GM21786 (cell line): Measurements from ENCODE around the gene FHIT.

Source experiments
- ATAC-seq: cut with Tn5 transposase; IDR thresholded peaks from one replicate; pipeline ENCODE4 v1.9.1; 2021; ENCODE audit not compliant: unreplicated experiment

The FHIT gene

GRCh38 chr3:60045686-60046085 lies 1205.6 kb downstream of the FHIT start:
- ATAC-seq: no peak

GRCh38 chr3:60036803-60037202 lies 1214.4 kb downstream of the FHIT start:
- no peak for ATAC-seq

- no peak for ATAC-seq
Measured at GRCh38 chr3:60033901-60034453, 1217.3 kb downstream of the FHIT start.

DNA sequence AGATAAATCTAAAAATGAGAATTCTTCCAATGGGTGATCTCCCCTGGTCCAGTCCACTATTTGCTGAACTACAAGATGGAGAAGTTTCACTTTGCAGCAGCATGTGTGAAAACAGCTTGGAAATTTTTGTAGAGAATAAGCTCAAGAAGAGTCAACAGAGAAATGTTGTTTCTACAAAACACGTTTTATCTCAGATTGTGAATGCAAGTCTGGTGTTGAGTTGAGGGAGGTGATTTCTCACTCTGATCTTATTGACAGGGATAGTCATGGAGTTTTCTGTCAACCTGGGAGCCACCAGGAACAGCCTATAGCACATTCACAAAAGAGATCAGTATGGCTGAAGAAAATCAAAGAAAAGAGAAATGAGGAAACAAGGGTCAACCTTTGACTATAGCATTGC lies 1220.3 kb downstream of the FHIT start:
- no peak for ATAC-seq

DNA sequence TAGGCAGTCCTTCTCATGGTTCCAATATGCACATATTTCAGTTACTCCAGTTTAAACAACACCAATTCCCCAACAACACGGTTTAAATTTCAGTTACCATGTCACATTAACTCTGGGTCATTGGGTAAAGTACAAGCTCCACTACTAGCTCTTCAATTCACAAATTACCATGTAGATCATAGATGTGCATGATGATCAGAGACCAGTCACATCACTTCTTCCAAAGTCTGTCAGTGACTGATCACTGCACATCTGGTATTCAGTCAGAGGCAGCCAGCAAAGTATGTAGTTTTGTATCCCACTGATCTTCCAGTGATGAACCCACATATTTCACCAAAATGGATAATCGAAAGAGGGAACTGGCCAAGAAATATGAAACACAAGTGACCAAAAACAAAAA lies 1223.0 kb downstream of the FHIT start:
- ATAC-seq: no peak

GRCh38 chr3:60027335-60027734 lies 1223.9 kb downstream of the FHIT start:
- ATAC-seq: no peak

- no peak for ATAC-seq
Measured at GRCh38 chr3:60025096-60026050, 1225.9 kb downstream of the FHIT start.

- ATAC-seq: no peak
Measured at GRCh38 chr3:60024400-60024799, 1226.9 kb downstream of the FHIT start.

GRCh38 chr3:60023189-60023588 lies 1228.1 kb downstream of the FHIT start:
- ATAC-seq: no peak

DNA sequence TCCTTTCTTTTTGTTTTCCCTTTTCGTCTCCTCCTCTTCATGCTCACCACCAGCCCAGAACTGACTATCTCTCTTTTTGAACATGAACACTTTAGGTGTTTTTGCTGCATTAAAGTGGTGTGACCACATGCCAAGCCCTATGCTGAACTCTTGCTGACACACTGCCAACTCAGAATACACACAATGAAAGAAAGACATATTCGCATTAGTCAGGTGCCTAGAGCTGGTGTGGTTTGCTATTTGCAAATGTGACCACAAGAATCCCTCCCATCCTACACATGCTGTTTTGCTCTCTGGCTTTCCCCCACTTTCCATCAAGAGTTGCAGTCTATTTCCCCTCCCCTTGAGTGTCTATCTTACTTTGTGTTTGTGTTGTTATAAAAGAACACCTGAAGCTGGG lies 1233.6 kb downstream of the FHIT start:
- ATAC-seq: no peak

GRCh38 chr3:60015032-60015705 lies 1236.1 kb downstream of the FHIT start:
- ATAC-seq: no peak

GRCh38 chr3:60013241-60013640 lies 1238.0 kb downstream of the FHIT start:
- no peak for ATAC-seq

- no peak for ATAC-seq
Measured at GRCh38 chr3:60011218-60011617, 1240.0 kb downstream of the FHIT start.

GRCh38 chr3:60010781-60011180 lies 1240.5 kb downstream of the FHIT start:
- peak; percentile 79 for ATAC-seq

- ATAC-seq: no peak
Measured at GRCh38 chr3:60009931-60010478, 1241.2 kb downstream of the FHIT start.

DNA sequence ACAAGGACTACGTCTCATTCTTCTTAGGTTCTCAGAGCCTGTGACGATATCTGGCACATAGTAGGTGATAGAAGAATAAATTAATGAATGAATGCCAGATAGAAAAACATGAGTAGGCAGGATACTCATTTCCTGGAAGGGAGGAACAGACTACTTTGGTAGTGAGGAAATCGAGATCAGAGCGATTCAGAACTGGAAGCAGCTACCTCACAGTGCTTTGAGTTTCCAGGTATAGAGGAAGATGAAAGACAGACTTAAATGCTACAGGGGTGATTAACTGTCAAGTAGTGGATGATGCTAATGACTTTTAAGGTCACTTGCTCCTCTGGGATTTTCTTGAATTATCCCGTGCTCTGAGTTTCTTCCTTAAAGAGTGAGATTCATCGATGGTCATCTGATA lies 1249.9 kb downstream of the FHIT start:
- no peak for ATAC-seq

DNA sequence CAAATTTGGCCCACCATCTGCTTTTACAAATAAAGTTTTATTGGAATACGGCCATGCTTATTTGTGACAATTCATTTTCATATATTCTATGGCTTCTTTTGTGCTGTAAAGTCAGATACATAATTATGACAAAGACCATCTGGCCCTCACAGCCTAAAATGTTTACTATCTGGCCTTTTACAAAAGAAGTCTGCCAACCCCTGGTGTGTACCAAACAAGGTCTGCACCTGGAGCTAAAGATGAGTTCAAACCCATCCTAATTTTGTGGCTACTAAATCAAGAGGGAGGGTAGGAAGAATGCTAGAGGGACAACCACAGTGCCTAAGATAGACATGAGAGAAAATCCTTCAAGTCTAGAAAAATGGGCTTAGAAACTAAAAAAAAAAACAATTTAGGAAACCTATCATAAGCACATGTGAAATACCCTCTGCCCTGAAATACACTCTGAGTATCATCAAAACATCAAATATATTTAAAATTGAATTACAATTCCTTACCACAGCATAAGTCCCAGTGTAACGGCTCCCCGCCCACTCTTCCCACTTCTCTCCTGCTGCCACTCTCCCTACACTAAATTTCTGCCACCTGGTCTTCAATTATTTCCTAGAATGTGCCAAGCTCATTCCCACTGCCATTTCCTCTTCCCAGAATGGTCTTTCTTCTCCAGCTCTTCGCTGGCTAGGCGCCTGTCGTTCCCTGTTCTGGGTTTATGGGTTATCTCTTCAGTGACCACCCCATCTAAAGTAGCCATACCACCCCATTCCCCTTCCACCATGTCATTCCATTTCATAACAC lies 1250.7 kb downstream of the FHIT start:
- ATAC-seq: no peak

- ATAC-seq: no peak
Measured at GRCh38 chr3:59998058-59998457, 1253.2 kb downstream of the FHIT start.

- ATAC-seq: no peak
Measured at GRCh38 chr3:59997583-59997982, 1253.7 kb downstream of the FHIT start.

DNA sequence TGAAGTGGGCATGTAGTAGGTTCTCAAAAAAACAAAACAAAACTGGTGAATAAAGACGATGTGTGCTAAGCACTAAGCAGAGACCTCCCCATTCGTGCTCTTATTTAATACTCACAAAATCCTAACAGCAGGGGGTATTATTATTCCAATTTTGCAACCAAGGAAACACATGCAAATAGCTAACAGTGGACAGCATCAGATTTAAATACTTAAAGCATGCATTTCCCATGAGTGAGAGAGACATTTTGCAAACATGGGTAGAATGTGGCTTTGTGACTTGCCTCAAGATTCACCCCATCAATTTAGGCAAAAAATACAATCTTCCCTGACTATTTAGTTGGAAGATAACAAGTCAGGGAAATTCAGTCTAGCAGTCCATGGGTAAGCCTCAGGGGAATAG lies 1255.2 kb downstream of the FHIT start:
- ATAC-seq: no peak

GRCh38 chr3:59995563-59995962 lies 1255.7 kb downstream of the FHIT start:
- no peak for ATAC-seq
